GM12878 (cell line): Measurements from ENCODE around the gene SSB. TPM values are rescaled to one million over a fixed set of nuclear protein-coding genes. Genes with fewer than 3 reads are reported as not detected.
A peak's percentile ranks its signal among the peaks of the same experiment; 100 is the strongest.

ENCODE experiments used
- ATAC-seq: fragments of 200-7000 bp; cut with Tn5 transposase; 3 replicates; pipeline ENCODE4 v1.9.1; 2020; ENCODE audit warnings: mild to moderate bottlenecking, moderate library complexity
- BruUV-seq: library from RNA; stranded (reverse); fragments of 400-500 nt; replicated peaks from 2 replicates; lab custom pipeline; 2021; lab: Mats Ljungman, UMichigan
- CTCF ChIA-PET: fragments of 300-600 bp; sonication (Branson Sonifier 250); formaldehyde crosslinking; extraction: SDS; loops from one replicate; lab custom pipeline; 2021; ENCODE audit warnings: inconsistent platforms; lab: Yijun Ruan, JAX
- POLR2A ChIA-PET: fragments of 350-600 bp; formaldehyde crosslinking; extraction: SDS; loops from one replicate; lab custom pipeline; 2021; ENCODE audit warnings: inconsistent platforms; lab: Charles Lee
- RAD21 ChIA-PET: fragments of 300-600 bp; sonication (Branson Sonifier 250); formaldehyde crosslinking; loops from one replicate; lab custom pipeline; 2023; ENCODE audit warnings: antibody characterized with exemption; ENCODE audit not compliant: unreplicated experiment; lab: Charles Lee
- SMC1A ChIA-PET: fragments of 300-600 bp; sonication (Branson Sonifier 250); formaldehyde crosslinking; loops from one replicate; lab custom pipeline; 2023; ENCODE audit not compliant: unreplicated experiment, uncharacterized antibody; lab: Charles Lee
- DNase-seq: peaks from one replicate; pipeline ENCODE4 v3.0.0-alpha.2; 2011; ENCODE audit warnings: low read depth, low spot score
- FAIRE-seq: peaks from 3 replicates; lab custom pipeline; 2011; peaks lifted over from hg19 to GRCh38; lab: Jason Lieb, UNC
- H2AFZ ChIP-seq: 2 replicates; pipeline ENCODE4 v1.6.0; 2011; ENCODE audit warnings: low read depth, low read length, control low read depth; ENCODE audit not compliant: control insufficient read depth
- H3K27ac ChIP-seq: 2 replicates; pipeline ENCODE4 v1.5.1; 2011; ENCODE audit warnings: control low read depth; ENCODE audit not compliant: control insufficient read depth, insufficient read depth
- H3K27me3 ChIP-seq, 2 experiments: replicated peaks in 1 of 2; 2 replicates each; pipeline versions ENCODE4 v1.6.0 to v1.6.1; 2011; ENCODE audit warnings: low read length in 1 of 2; ENCODE audit not compliant: control insufficient read depth in 2 of 2, insufficient read depth in 2 of 2
- H3K36me3 ChIP-seq, 2 experiments: 2 replicates each; pipeline ENCODE4 v1.5.1; 2011; ENCODE audit warnings: low read length in 1 of 2; ENCODE audit not compliant: control insufficient read depth in 2 of 2, insufficient read depth in 2 of 2
- H3K4me1 ChIP-seq: 2 replicates; pipeline ENCODE4 v1.6.1; 2011; ENCODE audit warnings: mild to moderate bottlenecking, low read length, moderate library complexity, mixed read lengths; ENCODE audit not compliant: control insufficient read depth, insufficient read depth
- H3K4me2 ChIP-seq: 2 replicates; pipeline ENCODE4 v1.6.0; 2011; ENCODE audit warnings: control low read depth; ENCODE audit not compliant: control insufficient read depth, insufficient read depth
- H3K4me3 ChIP-seq: fragments of 200-600 bp; sonication (generic); 2 replicates; pipeline ENCODE4 v1.5.1; 2016
- H3K79me2 ChIP-seq: 2 replicates; pipeline ENCODE4 v1.6.0; 2011; ENCODE audit warnings: low read length; ENCODE audit not compliant: control insufficient read depth, insufficient read depth
- H3K9ac ChIP-seq: 2 replicates; pipeline ENCODE4 v1.8.0; 2011; ENCODE audit warnings: low read length, control low read depth, mixed read lengths; ENCODE audit not compliant: control insufficient read depth, insufficient read depth
- H3K9me3 ChIP-seq: replicated peaks from 3 replicates; pipeline ENCODE4 v1.5.1; 2011; ENCODE audit warnings: mild to moderate bottlenecking, low read length; ENCODE audit not compliant: control insufficient read depth, insufficient read depth
- H4K20me1 ChIP-seq: 2 replicates; pipeline ENCODE4 v1.6.0; 2011; ENCODE audit not compliant: control insufficient read depth, insufficient read depth
- CBX5 ChIP-seq: sonication (generic); IDR thresholded peaks from 2 replicates; pipeline ENCODE4 v1.6.1; 2016; ENCODE audit warnings: low read depth, moderate library complexity, mild to moderate bottlenecking, inconsistent platforms
- ELK1 ChIP-seq: IDR thresholded peaks from 2 replicates; pipeline ENCODE4 v1.6.1; 2012; ENCODE audit warnings: low read depth, low read length, improper control_type of control experiment
- HDGF ChIP-seq: fragments of 450-650 bp; IDR thresholded peaks from 2 replicates; pipeline ENCODE4 v1.6.1; 2016; ENCODE audit warnings: antibody characterized with exemption
- KAT2A ChIP-seq: conservative IDR thresholded peaks from 2 replicates; pipeline ENCODE4 v1.6.1; 2011; ENCODE audit warnings: low read depth, low read length; ENCODE audit not compliant: control insufficient read depth
- NRF1 ChIP-seq: conservative IDR thresholded peaks from 2 replicates; pipeline ENCODE4 v1.6.1; 2011; ENCODE audit warnings: mild to moderate bottlenecking, low read depth, low read length, improper control_type of control experiment
- POLR2AphosphoS5 ChIP-seq: IDR thresholded peaks from 2 replicates; pipeline ENCODE4 v1.6.1; 2011; ENCODE audit warnings: mild to moderate bottlenecking, low read length, inconsistent platforms
- TAF1 ChIP-seq: IDR thresholded peaks from 2 replicates; pipeline ENCODE4 v1.6.1; 2011; ENCODE audit warnings: mild to moderate bottlenecking, low read depth, low read length, borderline replicate concordance
- TCF12 ChIP-seq: IDR thresholded peaks from 2 replicates; pipeline ENCODE4 v1.6.1; 2011; ENCODE audit warnings: low read depth, mild to moderate bottlenecking, low read length
- WGBS: methylation state at CpG from one replicate; pipeline ENCODE4 v1.1.6; 2016; ENCODE audit warnings: low lambda C conversion rate; ENCODE audit not compliant: insufficient replicate concordance, insufficient coverage; ENCODE audit errors: missing lambda C conversion rate; 5-methylcytosine and 5-hydroxymethylcytosine counted together
- in situ Hi-C: fragments of 300-500 bp; cut with MboI; formaldehyde crosslinking; loops from 9 replicates; pipeline ENCODE4 v1.14.3; 2018; ENCODE audit warnings: mixed read lengths
- intact Hi-C: fragments of 100-400 bp; cut with micrococcal nuclease; formaldehyde crosslinking; loops from one replicate; pipeline ENCODE4 v1.14.2; 2022; ENCODE audit not compliant: unreplicated experiment
- polyA plus RNA-seq, 11 experiments: library from polyadenylated mRNA; depleted of rRNA in 4 of 11; unstranded in 6 of 11; stranded (reverse) in 5 of 11; fragments of >200 nt; fragmentation: Nextera tagmentation in 4 of 11; fragmentation: Illumina TruSeq in 1 of 11; extraction: Ambion mirVana in 4 of 11; extraction: Trizol in 1 of 11; gene quantifications; 1 replicate in 1 of 11; 2 replicates in 10 of 11; pipeline versions ENCODE4 v1.2.1 to v1.2.3, GENCODE V29; 2011 to 2016; ENCODE audit warnings: inconsistent platforms in 2 of 11, missing spikeins in 2 of 11, low read depth in 1 of 11
- total RNA-seq, 4 experiments: library from RNA; depleted of rRNA in 3 of 4; stranded (reverse); fragments of >200 nt in 3 of 4; fragmentation: Illumina TruSeq in 1 of 4; extraction: Trizol in 1 of 4; gene quantifications; 2 replicates each; pipeline versions ENCODE4 v1.2.1 to v1.2.3, GENCODE V29; 2013 to 2021

SSB gene
- total and polyA plus RNA-seq, 10 of the 15 experiments (the other 5 are each of a cell fraction or from before 2014, with no cell fraction given) = 103 to 313 (median 200) TPM

GRCh38 chr2:169776252-169776761 lies 22.4 kb upstream of the SSB start:
- in situ Hi-C loops = no loop called here
- CTCF ChIA-PET = interaction anchor here (1.7 kb wide), 1 partner anchor 8 kb away, joined by 5 read pairs; no protein-coding TSS in a partner anchor

GRCh38 chr2:169778446-169778845 lies 20.2 kb upstream of the SSB start:
- no peak overlapping the region for H3K4me2 ChIP-seq
- H2AFZ ChIP-seq = no peak overlapping the region
- WGBS = 97% methylated on average over 3 of the region's 3 CpGs
- ATAC-seq (no peak), FAIRE-seq (no peak), DNase-seq (no peak)
- ChIA-PET POLR2A (no interaction called here), RAD21 (no interaction called here), SMC1A (interaction anchor here (0.6 kb wide), 1 partner anchor 351 kb away, joined by 3 read pairs; no protein-coding TSS in a partner anchor), CTCF (no interaction called here)
- no TSS peak for BruUV-seq
- H3K9ac ChIP-seq = no peak overlapping the region
- intact Hi-C loops (no loop called here), in situ Hi-C loops (no loop called here)
- no peaks in the 10 kb centered on the region for H3K36me3 ChIP-seq
- TF ChIP-seq HDGF (no peak), CBX5 (no peak), KAT2A (no peak)
- no peak overlapping the region for H3K4me3 ChIP-seq
- H3K4me1 ChIP-seq = no peaks in the 10 kb centered on the region
- no peaks in the 10 kb centered on the region for H3K9me3 ChIP-seq
- H3K79me2 ChIP-seq = no peaks in the 10 kb centered on the region
- H4K20me1 ChIP-seq = no peaks in the 10 kb centered on the region
- H3K27ac ChIP-seq = no peak overlapping the region
- H3K27me3 ChIP-seq = no peaks in the 10 kb centered on the region

More at GRCh38 chr2:169776252-169776761, 22.4 kb upstream of the SSB start:
- no peaks in the 10 kb centered on the region for H3K36me3 ChIP-seq
- no peak overlapping the region for H3K4me2 ChIP-seq
- H3K4me1 ChIP-seq = no peaks in the 10 kb centered on the region
- H3K27me3 ChIP-seq = no peaks in the 10 kb centered on the region
- ATAC-seq (no peak), FAIRE-seq (peak; percentile 23), DNase-seq (no peak)
- no peak overlapping the region for H3K27ac ChIP-seq
- ChIA-PET SMC1A (no interaction called here), POLR2A (interaction anchor here (0.6 kb wide), 1 partner anchor 654 kb away, joined by 4 read pairs; no protein-coding TSS in a partner anchor), RAD21 (no interaction called here)
- no peaks in the 10 kb centered on the region for H3K79me2 ChIP-seq
- H3K9ac ChIP-seq = no peak overlapping the region
- WGBS = 80% methylated on average over 2 of the region's 2 CpGs
- intact Hi-C loops = no loop called here
- H3K4me3 ChIP-seq = no peak overlapping the region
- H3K9me3 ChIP-seq = no peaks in the 10 kb centered on the region
- TF ChIP-seq TCF12 = no peak
- no peak for TF ChIP-seq TAF1
- TF ChIP-seq POLR2AphosphoS5 = no peak
- no peak for TF ChIP-seq ELK1
- no peak for TF ChIP-seq NRF1
- TF ChIP-seq, all 136 proteins: peak for 0
- H4K20me1 ChIP-seq = no peaks in the 10 kb centered on the region
- no TSS peak for BruUV-seq
- no peak overlapping the region for H2AFZ ChIP-seq
